DMS53 treated with DMSO at 0.1 percent for 48 hours (cell line): Measurements from ENCODE around the gene FOXC1.
A peak's percentile ranks its signal among the peaks of the same experiment; 100 is the strongest.

ENCODE experiments used
- DNase-seq: peaks from one replicate; lab custom pipeline; 2025; ENCODE audit not compliant: unreplicated experiment; lab: John Stamatoyannopoulos, UW

FOXC1 gene

GRCh38 chr6:1640476-1640875 is 30.8 kb downstream of the FOXC1 start:
- no peak for DNase-seq

- peak; percentile 27 for DNase-seq
Measured at GRCh38 chr6:1641343-1641885, 31.7 kb downstream of the FOXC1 start.

- no peak for DNase-seq
Measured at GRCh38 chr6:1643111-1643510, 33.4 kb downstream of the FOXC1 start.

- no peak for DNase-seq
Measured at GRCh38 chr6:1643830-1644445, 34.2 kb downstream of the FOXC1 start.

GRCh38 chr6:1644516-1645060 is 34.9 kb downstream of the FOXC1 start:
- no peak for DNase-seq

GRCh38 chr6:1645466-1646185 is 35.9 kb downstream of the FOXC1 start:
- no peak for DNase-seq

GRCh38 chr6:1651362-1651761 is 41.6 kb downstream of the FOXC1 start:
- no peak for DNase-seq

GRCh38 chr6:1652842-1653241 is 43.1 kb downstream of the FOXC1 start:
- no peak for DNase-seq

GRCh38 chr6:1654054-1654453 is 44.3 kb downstream of the FOXC1 start:
- DNase-seq, result no peak

GRCh38 chr6:1657116-1657770 is 47.5 kb downstream of the FOXC1 start:
- DNase-seq, result no peak

GRCh38 chr6:1657771-1658165 is 48.1 kb downstream of the FOXC1 start:
- no peak for DNase-seq

- DNase-seq, result no peak
Measured at GRCh38 chr6:1658212-1659005, 48.7 kb downstream of the FOXC1 start.

GRCh38 chr6:1659816-1660215 is 50.1 kb downstream of the FOXC1 start:
- no peak for DNase-seq

GRCh38 chr6:1662534-1662933 is 52.8 kb downstream of the FOXC1 start:
- DNase-seq, result no peak
